Iris pigment epithelial cell (primary cell): ENCODE data around the gene ZCCHC24.

Source experiments
- DNase-seq: peaks from one replicate; pipeline ENCODE4 v3.0.0-alpha.2; 2011; ENCODE audit warnings: low read depth

Gene ZCCHC24

GRCh38 chr10:79431428-79431827 lies 14.0 kb downstream of the ZCCHC24 start:
- no peak for DNase-seq

- DNase-seq: no peak
Measured at GRCh38 chr10:79430936-79431335, 14.5 kb downstream of the ZCCHC24 start.

- no peak for DNase-seq
Measured at GRCh38 chr10:79430325-79430905, 15.0 kb downstream of the ZCCHC24 start.

GRCh38 chr10:79429751-79430150 lies 15.7 kb downstream of the ZCCHC24 start:
- DNase-seq: no peak

- DNase-seq: no peak
Measured at GRCh38 chr10:79427965-79428364, 17.5 kb downstream of the ZCCHC24 start.

- no peak for DNase-seq
Measured at GRCh38 chr10:79425074-79425532, 20.3 kb downstream of the ZCCHC24 start.

GRCh38 chr10:79424221-79425073 lies 21.0 kb downstream of the ZCCHC24 start:
- DNase-seq: peak; percentile 46

GRCh38 chr10:79422178-79422892 lies 23.1 kb downstream of the ZCCHC24 start:
- DNase-seq: peak; percentile 94

GRCh38 chr10:79420974-79421688 lies 24.3 kb downstream of the ZCCHC24 start:
- DNase-seq: no peak

- DNase-seq: no peak
Measured at GRCh38 chr10:79418886-79419595, 26.4 kb downstream of the ZCCHC24 start.

GRCh38 chr10:79418274-79418673 lies 27.1 kb downstream of the ZCCHC24 start:
- no peak for DNase-seq

GRCh38 chr10:79417731-79418130 lies 27.7 kb downstream of the ZCCHC24 start:
- no peak for DNase-seq

- no peak for DNase-seq
Measured at GRCh38 chr10:79417266-79417665, 28.2 kb downstream of the ZCCHC24 start.

GRCh38 chr10:79416578-79417255 lies 28.7 kb downstream of the ZCCHC24 start:
- no peak for DNase-seq

GRCh38 chr10:79415736-79416577 lies 29.5 kb downstream of the ZCCHC24 start:
- DNase-seq: no peak

- no peak for DNase-seq
Measured at GRCh38 chr10:79414714-79415113, 30.7 kb downstream of the ZCCHC24 start.

- DNase-seq: peak; percentile 30
Measured at GRCh38 chr10:79413196-79413595, 32.2 kb downstream of the ZCCHC24 start.

- DNase-seq: no peak
Measured at GRCh38 chr10:79412516-79412915, 32.9 kb downstream of the ZCCHC24 start.

GRCh38 chr10:79411546-79412495 lies 33.6 kb downstream of the ZCCHC24 start:
- DNase-seq: no peak
